Heart left ventricle (tissue), 16 donors: ENCODE data around the gene MATN1. TPM values are rescaled to one million over a fixed set of nuclear protein-coding genes. Genes with fewer than 3 reads are reported as not detected.
A peak's percentile ranks its signal among the peaks of the same experiment; 100 is the strongest.

Experiments
- ATAC-seq, 4 donors: fragments of 200-7000 bp; cut with Tn5 transposase; one replicate each; pipeline ENCODE4 v1.9.1; 2020 to 2022; ENCODE audit warnings: moderate library complexity in 4 of 4, mild to moderate bottlenecking in 3 of 4, moderate number of reproducible peaks in 1 of 4
- DNase-seq, 5 donors: peaks; one replicate each; pipeline ENCODE4 v3.0.0-alpha.2; 2020
- H3K27ac ChIP-seq, 12 donors: fragments of 200-600 bp; sonication (generic) in 4 of 12; one replicate each; pipeline versions ENCODE4 v1.5.0 to v1.8.0; 2016 to 2022; ENCODE audit warnings: mild to moderate bottlenecking in 2 of 12
- H3K27me3 ChIP-seq, 9 donors: fragments of 200-600 bp; sonication (generic) in 2 of 9; one replicate each; pipeline versions ENCODE4 v1.5.1 to v1.8.0; 2016 to 2022; ENCODE audit warnings: mild to moderate bottlenecking in 3 of 9
- H3K36me3 ChIP-seq, 9 donors: fragments of 200-600 bp; sonication (generic) in 2 of 9; one replicate each; pipeline versions ENCODE4 v1.5.0 to v1.8.0; 2018 to 2022; ENCODE audit warnings: mild to moderate bottlenecking in 2 of 9
- H3K4me1 ChIP-seq, 12 donors: fragments of 200-600 bp; sonication (generic) in 4 of 12; one replicate each; pipeline versions ENCODE4 v1.5.0 to v1.8.0; 2016 to 2022; ENCODE audit warnings: mild to moderate bottlenecking in 3 of 12
- H3K4me3 ChIP-seq, 12 donors: fragments of 200-600 bp; sonication (generic) in 4 of 12; one replicate each; pipeline versions ENCODE4 v1.5.0 to v1.8.0; 2017 to 2022; ENCODE audit warnings: mild to moderate bottlenecking in 9 of 12, moderate library complexity in 4 of 12
- H3K9me3 ChIP-seq, 12 donors: fragments of 200-600 bp; sonication (generic) in 4 of 12; one replicate each; pipeline versions ENCODE4 v1.5.0 to v1.8.0; 2016 to 2022; ENCODE audit warnings: mild to moderate bottlenecking in 1 of 12
- CTCF ChIP-seq, 12 donors: fragments of 200-600 bp; sonication (generic) in 4 of 12; IDR thresholded peaks; one replicate each; pipeline versions ENCODE4 v1.5.0 to v1.8.0; 2018 to 2022; ENCODE audit warnings: antibody characterized with exemption in 12 of 12, mild to moderate bottlenecking in 5 of 12
- POLR2A ChIP-seq, 2 donors: fragments of 450-650 bp; IDR thresholded peaks; one replicate each; pipeline ENCODE4 v1.6.1; 2017; ENCODE audit warnings: antibody characterized with exemption in 2 of 2, mild to moderate bottlenecking in 2 of 2, moderate library complexity in 2 of 2
- WGBS, 4 donors: extraction: QIAGEN DNeasy Blood & Tissue Kit in 2 of 4; methylation state at CpG; one replicate each; pipeline versions ENCODE4 v1.1.5 to v1.1.7; 2013 to 2018; 5-methylcytosine and 5-hydroxymethylcytosine counted together
- intact Hi-C, 10 donors: fragments of 100-400 bp; cut with DNase I; formaldehyde crosslinking; loops; one replicate each; pipeline versions ENCODE4 v1.11.1 to v1.14.2; 2022
- polyA plus RNA-seq, 2 donors: library from polyadenylated mRNA; stranded (reverse); fragments of 200-250 nt; gene quantifications; one replicate each; pipeline ENCODE4 v1.2.3, GENCODE V29; 2013
- total RNA-seq, 9 donors: library from RNA; depleted of rRNA in 2 of 9; stranded (reverse); fragments of >200 nt in 2 of 9; fragmentation: NEBNext Ultra II Directional in 3 of 9; extraction: Animal tissue kit (Norgen Biotek cat#: 25700) in 3 of 9; gene quantifications; one replicate each; pipeline versions ENCODE4 v1.1.0 to v1.2.4, GENCODE V29; 2016 to 2023
- donor health status: ischemic (EF 13 %, LVEDD 7.1; RV severe dilation, severe dysfunction).
- donor health status: healthy with polysubstance abuse.
- donor health status: DM: no; HTN: yes; CAD: no.
- donor health status: DM: no; HTN: no; CAD: no.
- donor health status: ischemic (EF 25% LVEDD 6.9; RV normal size, moderate dysfunction).
- donor health status: ischemic (EF 25% LVEDD 5.7; RV mildly dilated, moderate dysfunction).
- donor health status: healthy.
- donor health status: DM: yes; HTN: yes; CAD: no.
- donor health status: ischemic (EF 35%, LVEDD 5.7; RV mildly dilated, moderate dysfunction).
- donor health status: nonischemic (EF 11% LVEDD 7.7; RV severe dilation, severe dysfunction).
- donor health status: DM: yes; HTN: yes; CAD: no.
- donor health status: PGD.
- donor health status: ischemic (EF 29% LVEDD 5.4; RV normal size, mild dysfunction).
- donor health status: nonischemic (EF 23%, LVEDD 6.1; RV moderate dilation, normal function).

MATN1 gene
- total and polyA plus RNA-seq, 11 donors: 0.67 TPM; not detected in 10

- H3K9me3 ChIP-seq: peaks cover 0 to 11% (median 3%) of the 10 kb centered on the region in 12 donors
- intact Hi-C loops: loop anchor here in 3 of 10 donors (5.0 to 10.0 kb wide), 3 partner anchors 193 to 1482 kb away; partner anchors contain the start of genes MECR (in 2 of the 3) and SDC3 (in 1 of the 3)
- no peak for TF ChIP-seq CTCF (IDR thresholded peaks at IDR 0.05)
- no peak for TF ChIP-seq POLR2A (IDR thresholded peaks at IDR 0.05)
- 89 to 97% (median 95%) methylated on average over 8 of the region's 8 CpGs for WGBS, 4 donors
- ATAC-seq (no peak), DNase-seq (peak in 1 of 5 donors; percentile 52)
- no peaks in the 10 kb centered on the region for H3K36me3 ChIP-seq
- H3K4me1 ChIP-seq: peaks cover 0 to 15% (median 8%) of the 10 kb centered on the region in 12 donors
- H3K27me3 ChIP-seq: no peaks in the 10 kb centered on the region
- no peak overlapping the region for H3K27ac ChIP-seq
- no peak overlapping the region for H3K4me3 ChIP-seq
These were observed 8.8 kb downstream of the MATN1 start for GRCh38 chr1:30714536-30715090.

GRCh38 chr1:30714025-30714424 is 9.4 kb downstream of the MATN1 start:
- DNase-seq: peak in 1 of 5 donors; percentile 41
- no peak overlapping the region for H3K27ac ChIP-seq
- no peak for ATAC-seq
- no peaks in the 10 kb centered on the region for H3K27me3 ChIP-seq
- 59 to 63% (median 61%) methylated on average over 4 of the region's 4 CpGs for WGBS, 4 donors
- no peak for TF ChIP-seq POLR2A (IDR thresholded peaks at IDR 0.05)
- TF ChIP-seq CTCF (IDR thresholded peaks at IDR 0.05): no peak
- H3K36me3 ChIP-seq: no peaks in the 10 kb centered on the region
- H3K9me3 ChIP-seq: peaks cover 0 to 11% (median 3%) of the 10 kb centered on the region in 12 donors
- intact Hi-C loops: loop anchor here in 1 of 10 donors (10.0 kb wide), 1 partner anchor 919 kb away; no protein-coding TSS in a partner anchor
- H3K4me3 ChIP-seq: no peak overlapping the region
- H3K4me1 ChIP-seq: peaks cover 0 to 10% (median 4%) of the 10 kb centered on the region in 12 donors

GRCh38 chr1:30713311-30713710 is 10.1 kb downstream of the MATN1 start:
- DNase-seq: no peak
- no peaks in the 10 kb centered on the region for H3K27me3 ChIP-seq
- no peak overlapping the region for H3K27ac ChIP-seq
- no peaks in the 10 kb centered on the region for H3K36me3 ChIP-seq
- intact Hi-C loops: loop anchor here in 1 of 10 donors (10.0 kb wide), 1 partner anchor 919 kb away; no protein-coding TSS in a partner anchor
- no peak overlapping the region for H3K4me3 ChIP-seq
- peaks cover 0 to 6% (median 0%) of the 10 kb centered on the region in 12 donors for H3K4me1 ChIP-seq
- ATAC-seq: no peak
- WGBS, 4 donors: 32 to 42% (median 35%) methylated on average over 12 of the region's 12 CpGs
- TF ChIP-seq POLR2A (IDR thresholded peaks at IDR 0.05): no peak
- peaks cover 0 to 11% (median 3%) of the 10 kb centered on the region in 12 donors for H3K9me3 ChIP-seq

GRCh38 chr1:30712583-30712982 is 10.8 kb downstream of the MATN1 start:
- Histone ChIP-seq H3K9me3 (peaks cover 0 to 11% (median 3%) of the 10 kb centered on the region in 12 donors), H3K4me3 (no peak overlapping the region), H3K27me3 (peaks cover 0 to 3% (median 0%) of the 10 kb centered on the region in 9 donors), H3K4me1 (peaks cover 0 to 6% (median 2%) of the 10 kb centered on the region in 12 donors), H3K36me3 (no peaks in the 10 kb centered on the region), H3K27ac (no peak overlapping the region)
- TF ChIP-seq POLR2A (IDR thresholded peaks at IDR 0.05) (no peak), CTCF (IDR thresholded peaks at IDR 0.05) (no peak)
- intact Hi-C loops: loop anchor here in 1 of 10 donors (10.0 kb wide), 1 partner anchor 918 kb away; no protein-coding TSS in a partner anchor
- ATAC-seq: no peak
- no peak for DNase-seq
- 85 to 91% (median 88%) methylated on average over 6 of the region's 6 CpGs for WGBS, 4 donors
